ES-I3 (cell line): ENCODE measurements around the gene KAZN.

ENCODE experiments used
- H3K36me3 ChIP-seq: 2 replicates; pipeline ENCODE4 v1.6.1; 2013; ENCODE audit warnings: mild to moderate bottlenecking, low read length, control low read depth, moderate library complexity; ENCODE audit not compliant: insufficient read depth
- H3K4me1 ChIP-seq: 2 replicates; pipeline ENCODE4 v1.6.1; 2013; ENCODE audit warnings: mild to moderate bottlenecking, control low read depth, low read length; ENCODE audit not compliant: insufficient read depth
- H3K9ac ChIP-seq: 2 replicates; pipeline ENCODE4 v1.6.1; 2013; ENCODE audit warnings: low read depth, mild to moderate bottlenecking, low read length, moderate library complexity
- H3K9me3 ChIP-seq: 2 replicates; pipeline ENCODE4 v1.6.1; 2013; ENCODE audit warnings: mild to moderate bottlenecking, low read length, moderate library complexity; ENCODE audit not compliant: control insufficient read depth, insufficient read depth

The KAZN gene

DNA sequence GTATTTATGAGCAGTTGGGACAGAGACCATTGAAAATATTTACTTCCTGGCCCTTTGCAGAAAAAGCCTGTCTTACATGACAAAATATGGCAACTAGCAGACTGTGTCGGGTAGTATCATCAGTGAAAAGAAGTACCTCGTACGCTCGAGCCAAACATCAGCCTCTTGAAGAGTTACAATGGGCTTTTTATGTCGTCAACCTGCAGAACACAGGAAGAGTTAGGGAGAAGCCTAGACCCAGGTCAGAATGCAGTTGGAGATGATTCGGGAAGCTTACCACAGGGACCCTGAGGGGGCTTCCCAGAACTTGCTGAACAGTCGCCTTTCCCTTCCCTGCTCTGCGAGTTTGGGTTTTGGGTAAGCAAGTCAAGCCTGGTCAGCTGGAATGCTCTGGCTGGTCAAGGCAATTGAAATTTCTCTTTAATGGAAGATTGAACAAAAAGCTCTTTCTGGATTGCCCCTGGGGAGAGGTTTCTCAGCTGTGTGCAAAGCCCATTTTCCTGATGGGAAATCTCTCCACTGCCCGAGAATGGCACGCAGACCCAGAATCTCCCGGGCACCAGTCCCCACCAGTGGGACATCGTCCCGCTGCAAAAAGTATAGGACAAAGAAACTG lies 291.4 kb downstream of the KAZN start:
- H3K36me3 ChIP-seq, result no peaks in the 10 kb centered on the region
- H3K9ac ChIP-seq, result no peak overlapping the region
- H3K9me3 ChIP-seq, result no peaks in the 10 kb centered on the region

DNA sequence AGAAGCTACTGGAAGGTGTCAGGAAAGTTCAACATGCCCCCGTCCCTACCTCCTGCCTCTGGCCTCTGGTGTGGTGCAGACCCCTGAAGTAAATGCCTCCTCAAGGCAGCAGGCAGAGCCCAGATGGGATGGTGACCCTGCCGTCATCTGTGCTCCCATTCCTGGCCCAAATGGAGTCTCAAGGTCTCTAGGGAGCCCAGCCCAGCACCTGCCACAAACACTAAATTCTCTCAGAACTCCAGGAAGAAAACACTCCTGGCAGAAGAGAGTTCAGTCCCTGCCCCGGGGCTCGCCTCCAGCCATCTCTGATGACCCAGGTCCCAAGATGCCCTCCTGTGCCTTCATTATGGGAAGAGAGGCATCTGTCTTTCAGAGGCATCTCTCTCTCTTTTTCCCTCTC lies 293.5 kb downstream of the KAZN start:
- Histone ChIP-seq H3K4me1 (peaks cover 13% of the 10 kb centered on the region; the same call in 1 of the 2 replicates), H3K9me3 (no peaks in the 10 kb centered on the region; the same call in 1 of the 2 replicates), H3K36me3 (no peaks in the 10 kb centered on the region), H3K9ac (no peak overlapping the region)

More for the DNA sequence above, 291.4 kb downstream of the KAZN start:
- H3K4me1 ChIP-seq, result peaks cover 7% of the 10 kb centered on the region; the same call in 1 of the 2 replicates

DNA sequence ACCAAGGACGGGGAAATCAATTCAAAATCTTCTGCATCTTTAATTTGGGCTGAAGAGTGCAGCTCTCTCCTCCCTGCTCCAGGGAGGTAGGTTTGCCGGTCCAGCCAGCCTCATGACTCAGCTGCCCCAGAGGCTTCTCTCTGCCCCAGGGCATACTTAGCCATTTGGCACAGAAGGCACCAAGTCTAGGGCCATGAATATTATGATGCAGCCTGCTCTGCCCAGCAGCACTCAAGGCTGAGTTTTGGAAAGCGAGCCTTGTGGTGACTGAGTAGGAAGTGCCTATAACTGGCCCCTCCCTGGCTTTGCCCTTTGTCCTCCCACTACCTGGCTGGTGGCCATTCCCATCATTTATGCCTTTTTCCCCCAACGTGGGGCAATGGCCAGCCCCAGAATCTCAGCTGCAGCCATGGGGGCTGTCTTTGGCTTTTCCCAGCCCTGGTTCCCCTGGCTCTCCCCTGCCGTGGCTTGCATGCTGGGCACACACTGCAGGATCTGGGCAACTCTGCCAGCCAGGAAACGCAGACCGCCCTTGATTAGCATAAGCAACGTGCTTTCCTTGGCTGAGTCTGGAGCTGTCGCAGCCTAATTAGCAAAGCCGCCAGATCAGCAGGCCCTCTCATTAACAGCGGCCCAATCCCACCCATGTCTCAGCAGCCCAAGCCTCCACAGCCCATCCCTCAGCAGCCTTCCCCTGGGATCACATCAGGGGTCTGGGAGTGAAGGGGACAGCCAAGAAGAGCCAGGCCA lies 296.5 kb downstream of the KAZN start:
- H3K9ac ChIP-seq, result no peak overlapping the region
- H3K36me3 ChIP-seq, result no peaks in the 10 kb centered on the region
- H3K9me3 ChIP-seq, result no peaks in the 10 kb centered on the region; the same call in 1 of the 2 replicates
- peaks cover 13% of the 10 kb centered on the region; the same call in 1 of the 2 replicates for H3K4me1 ChIP-seq

DNA sequence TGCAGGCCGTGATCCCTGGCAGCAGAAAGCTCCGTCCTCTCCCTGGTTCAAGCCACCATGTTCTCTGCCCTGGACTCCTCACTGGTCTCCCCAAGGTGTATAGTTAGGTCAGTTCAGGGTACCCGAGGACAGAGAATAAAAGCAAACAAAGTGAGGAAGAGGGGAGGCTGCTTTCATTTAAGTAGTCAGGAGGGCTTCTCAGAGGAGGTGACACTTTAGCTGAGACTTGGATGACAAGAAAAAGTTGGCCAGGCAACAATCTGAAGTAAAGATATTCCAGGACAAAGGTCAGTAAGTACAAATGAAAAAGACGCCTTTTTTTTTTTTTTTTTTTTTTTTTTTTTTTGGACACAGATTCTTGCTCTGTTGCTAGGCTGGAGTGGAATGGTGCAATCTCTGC lies 297.2 kb downstream of the KAZN start:
- no peaks in the 10 kb centered on the region; the same call in 1 of the 2 replicates for H3K9me3 ChIP-seq
- no peak overlapping the region for H3K9ac ChIP-seq
- H3K4me1 ChIP-seq, result peaks cover 13% of the 10 kb centered on the region; the same call in 1 of the 2 replicates
- H3K36me3 ChIP-seq, result no peaks in the 10 kb centered on the region

GRCh38 chr1:14896381-14897079 lies 298.0 kb downstream of the KAZN start:
- no peaks in the 10 kb centered on the region; the same call in 1 of the 2 replicates for H3K9me3 ChIP-seq
- H3K36me3 ChIP-seq, result no peaks in the 10 kb centered on the region
- H3K4me1 ChIP-seq, result peaks cover 13% of the 10 kb centered on the region; the same call in 1 of the 2 replicates
- no peak overlapping the region for H3K9ac ChIP-seq

GRCh38 chr1:14897080-14897449 lies 298.6 kb downstream of the KAZN start:
- no peaks in the 10 kb centered on the region for H3K36me3 ChIP-seq
- no peak overlapping the region for H3K9ac ChIP-seq

GRCh38 chr1:14897547-14897946 lies 299.1 kb downstream of the KAZN start:
- peaks cover 13% of the 10 kb centered on the region; the same call in 1 of the 2 replicates for H3K4me1 ChIP-seq

More at GRCh38 chr1:14897080-14897449, 298.6 kb downstream of the KAZN start:
- peaks cover 13% of the 10 kb centered on the region; the same call in 1 of the 2 replicates for H3K4me1 ChIP-seq
- no peaks in the 10 kb centered on the region; the same call in 1 of the 2 replicates for H3K9me3 ChIP-seq

DNA sequence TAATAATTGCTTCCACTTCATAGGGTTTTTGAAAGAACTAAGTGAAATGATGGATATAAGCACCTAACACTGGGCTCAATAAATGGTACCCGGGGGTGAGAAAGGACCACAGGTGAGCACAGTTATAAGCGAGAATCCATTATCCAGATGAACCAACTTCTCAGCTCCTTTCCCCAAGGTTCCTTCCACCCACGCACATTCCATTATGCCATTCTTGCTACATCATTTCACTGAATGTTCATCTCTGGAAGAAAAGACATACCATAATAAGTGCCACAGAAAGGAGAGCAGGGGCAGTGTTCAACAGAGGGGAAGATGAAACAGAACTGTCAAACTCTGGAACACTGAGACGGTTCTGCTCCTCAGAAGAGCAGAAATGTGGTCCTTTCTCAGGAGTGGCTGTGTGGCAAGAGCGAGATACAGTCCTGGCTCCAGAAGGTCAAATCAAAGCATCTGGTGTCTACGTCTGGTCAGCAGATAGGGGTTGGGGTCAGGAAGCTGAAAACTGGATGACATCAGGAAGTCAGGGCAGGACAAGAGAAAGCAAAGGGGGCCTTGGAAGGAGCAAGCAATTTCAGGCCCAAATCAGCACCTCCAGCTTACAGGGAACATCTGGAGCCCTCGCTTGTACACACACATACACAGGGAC lies 299.6 kb downstream of the KAZN start:
- Histone ChIP-seq H3K9me3 (no peaks in the 10 kb centered on the region; the same call in 1 of the 2 replicates), H3K4me1 (peaks cover 13% of the 10 kb centered on the region; the same call in 1 of the 2 replicates), H3K9ac (no peak overlapping the region), H3K36me3 (no peaks in the 10 kb centered on the region)

More at GRCh38 chr1:14897547-14897946, 299.1 kb downstream of the KAZN start:
- Histone ChIP-seq H3K9me3 (no peaks in the 10 kb centered on the region; the same call in 1 of the 2 replicates), H3K9ac (no peak overlapping the region), H3K36me3 (no peaks in the 10 kb centered on the region)

GRCh38 chr1:14899686-14900085 lies 301.2 kb downstream of the KAZN start:
- peaks cover 9% of the 10 kb centered on the region; the same call in 1 of the 2 replicates for H3K4me1 ChIP-seq
- no peak overlapping the region for H3K9ac ChIP-seq
- H3K9me3 ChIP-seq, result no peaks in the 10 kb centered on the region; the same call in 1 of the 2 replicates
- H3K36me3 ChIP-seq, result no peaks in the 10 kb centered on the region

GRCh38 chr1:14901371-14901954 lies 303.0 kb downstream of the KAZN start:
- Histone ChIP-seq H3K9ac (no peak overlapping the region), H3K36me3 (no peaks in the 10 kb centered on the region), H3K9me3 (no peaks in the 10 kb centered on the region), H3K4me1 (no peaks in the 10 kb centered on the region)

GRCh38 chr1:14903922-14904321 lies 305.4 kb downstream of the KAZN start:
- no peak overlapping the region for H3K9ac ChIP-seq
- H3K36me3 ChIP-seq, result peaks cover 2% of the 10 kb centered on the region; the same call in 1 of the 2 replicates
- no peaks in the 10 kb centered on the region for H3K4me1 ChIP-seq
- H3K9me3 ChIP-seq, result no peaks in the 10 kb centered on the region

DNA sequence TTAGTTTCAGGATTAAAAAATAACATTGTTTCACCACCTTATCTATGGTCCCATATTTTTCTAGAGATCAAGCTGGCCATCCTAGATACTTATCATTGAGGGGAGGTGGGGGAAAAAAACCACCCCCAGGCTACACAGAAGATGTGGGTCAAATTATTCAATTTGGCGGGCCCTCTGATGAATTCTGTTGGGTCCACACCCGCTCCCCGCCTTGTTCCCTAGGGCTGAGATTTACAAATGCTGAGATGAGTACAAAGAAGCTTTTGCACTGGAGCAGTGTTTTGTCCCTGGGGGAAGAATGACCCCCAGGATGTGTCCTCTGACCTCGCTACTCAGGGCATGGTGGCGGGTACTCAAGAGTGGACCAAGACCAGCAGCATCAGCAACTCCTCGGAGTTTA lies 308.2 kb downstream of the KAZN start:
- H3K9me3 ChIP-seq, result no peaks in the 10 kb centered on the region
- H3K4me1 ChIP-seq, result peaks cover 19% of the 10 kb centered on the region
- no peak overlapping the region for H3K9ac ChIP-seq

GRCh38 chr1:14907416-14907815 lies 308.9 kb downstream of the KAZN start:
- Histone ChIP-seq H3K4me1 (peaks cover 19% of the 10 kb centered on the region), H3K36me3 (peaks cover 2% of the 10 kb centered on the region; the same call in 1 of the 2 replicates), H3K9me3 (no peaks in the 10 kb centered on the region), H3K9ac (no peak overlapping the region)

More for the DNA sequence above, 308.2 kb downstream of the KAZN start:
- H3K36me3 ChIP-seq, result peaks cover 2% of the 10 kb centered on the region; the same call in 1 of the 2 replicates
